Measurements from ENCODE around the gene NMT1.

The NMT1 gene

GRCh38 chr17:45110676-45111611 is 49.8 kb downstream of the NMT1 start:
- Histone ChIP-seq H3K79me2 (ENCODE audit: control insufficient read depth, low read length) (no peaks in the 10 kb centered on the region), H3K27me3 (ENCODE audit: control insufficient read depth, low read length) (no peaks in the 10 kb centered on the region), H3K9me2 (replicated peaks; ENCODE audit: control insufficient read depth, low read length) (no peaks in the 10 kb centered on the region), H3K4me2 (ENCODE audit: low read length) (no peak overlapping the region), H3K4me3 (ENCODE audit: low read length) (no peak overlapping the region), H3F3A (ENCODE audit: control insufficient read depth, insufficient read depth) (no peaks in the 10 kb centered on the region), H4K20me1 (ENCODE audit: control insufficient read depth, insufficient read depth, low read depth, low read length) (no peaks in the 10 kb centered on the region), H3K9me3 (ENCODE audit: control insufficient read depth, insufficient read depth, low read length) (no peaks in the 10 kb centered on the region), H3K27ac (ENCODE audit: low read depth, low read length) (no peak overlapping the region), H3K4me1 (ENCODE audit: control insufficient read depth, low read length) (peaks cover 15% of the 10 kb centered on the region), H3K36me3 (ENCODE audit: control insufficient read depth, low read length) (peaks cover 21% of the 10 kb centered on the region)
- no peak for TF ChIP-seq CTCF (IDR thresholded peaks at IDR 0.05; ENCODE audit: low read depth, low read length, poor library complexity, severe bottlenecking)
- no peak for TF ChIP-seq EZH2phosphoT487 (IDR thresholded peaks at IDR 0.05; ENCODE audit: borderline replicate concordance, low read length)

- no peak for TF ChIP-seq EZH2phosphoT487 (IDR thresholded peaks at IDR 0.05; ENCODE audit: borderline replicate concordance, low read length)
- TF ChIP-seq CTCF (IDR thresholded peaks at IDR 0.05; ENCODE audit: low read depth, low read length, poor library complexity, severe bottlenecking): no peak
- no peaks in the 10 kb centered on the region for H4K20me1 ChIP-seq (ENCODE audit: control insufficient read depth, insufficient read depth, low read depth, low read length)
- peaks cover 12% of the 10 kb centered on the region for H3K36me3 ChIP-seq (ENCODE audit: control insufficient read depth, low read length)
Measured at GRCh38 chr17:45111850-45112249, 50.7 kb downstream of the NMT1 start.

DNA sequence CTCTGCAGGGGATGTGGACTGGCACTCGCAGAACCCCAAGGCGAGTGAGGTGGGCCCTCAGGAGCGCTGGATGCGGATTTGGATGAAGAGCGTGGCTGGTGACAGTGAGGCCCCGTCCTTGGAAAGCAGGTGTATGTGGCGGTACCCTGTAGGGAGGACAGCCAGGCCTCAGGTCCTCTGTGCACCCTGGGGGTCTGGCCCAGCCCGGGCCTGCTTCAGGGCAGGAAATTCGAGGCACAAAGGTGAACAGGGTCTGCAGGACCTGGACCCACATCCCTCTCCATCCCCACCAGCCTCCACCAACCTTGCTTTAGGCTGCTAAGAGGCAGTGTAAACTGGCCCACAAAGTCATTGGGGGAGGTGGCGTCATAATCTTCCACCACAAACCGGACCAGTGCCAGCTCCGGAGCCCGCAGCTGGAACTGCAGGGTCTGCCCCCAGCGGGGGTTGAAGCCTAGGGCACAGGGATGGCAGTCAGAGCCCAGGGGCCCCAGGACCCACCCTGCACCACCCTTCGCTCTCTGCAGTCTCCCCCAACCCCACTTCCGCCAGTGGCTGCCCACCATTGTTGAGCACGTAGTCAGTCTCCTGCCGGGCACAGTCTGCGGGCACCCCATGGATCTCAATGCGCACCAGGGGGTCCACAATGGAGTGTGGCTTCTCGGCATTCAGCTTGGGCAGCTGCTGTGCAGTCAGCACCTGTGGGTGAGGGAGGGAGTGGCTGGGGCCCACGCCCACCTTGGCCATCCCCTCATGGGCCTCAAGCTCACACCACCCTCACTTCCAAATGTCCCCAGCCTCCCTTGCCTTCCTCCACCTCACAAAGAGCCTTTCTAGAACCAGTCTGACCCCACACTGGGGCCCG is 51.7 kb downstream of the NMT1 start:
- Histone ChIP-seq H3F3A (ENCODE audit: control insufficient read depth, insufficient read depth) (no peaks in the 10 kb centered on the region), H3K9me3 (ENCODE audit: control insufficient read depth, insufficient read depth, low read length) (no peaks in the 10 kb centered on the region), H4K20me1 (ENCODE audit: control insufficient read depth, insufficient read depth, low read depth, low read length) (no peaks in the 10 kb centered on the region), H3K36me3 (ENCODE audit: control insufficient read depth, low read length) (peaks cover 3% of the 10 kb centered on the region; the same call in 1 of the 2 replicates), H3K4me2 (ENCODE audit: low read length) (no peak overlapping the region), H3K27ac (ENCODE audit: low read depth, low read length) (no peak overlapping the region), H3K79me2 (ENCODE audit: control insufficient read depth, low read length) (no peaks in the 10 kb centered on the region), H3K27me3 (ENCODE audit: control insufficient read depth, low read length) (no peaks in the 10 kb centered on the region), H3K4me1 (ENCODE audit: control insufficient read depth, low read length) (peaks cover 15% of the 10 kb centered on the region), H3K4me3 (ENCODE audit: low read length) (no peak overlapping the region), H3K9me2 (replicated peaks; ENCODE audit: control insufficient read depth, low read length) (no peaks in the 10 kb centered on the region)
- TF ChIP-seq CTCF (IDR thresholded peaks at IDR 0.05; ENCODE audit: low read depth, low read length, poor library complexity, severe bottlenecking): no peak
- no peak for TF ChIP-seq EZH2phosphoT487 (IDR thresholded peaks at IDR 0.05; ENCODE audit: borderline replicate concordance, low read length)

More at GRCh38 chr17:45111850-45112249, 50.7 kb downstream of the NMT1 start:
- no peak overlapping the region for H3K27ac ChIP-seq (ENCODE audit: low read depth, low read length)
- no peak overlapping the region for H3K4me2 ChIP-seq (ENCODE audit: low read length)
- H3K4me3 ChIP-seq (ENCODE audit: low read length): no peak overlapping the region
- H3K4me1 ChIP-seq (ENCODE audit: control insufficient read depth, low read length): peaks cover 15% of the 10 kb centered on the region
- H3K9me3 ChIP-seq (ENCODE audit: control insufficient read depth, insufficient read depth, low read length): no peaks in the 10 kb centered on the region
- no peaks in the 10 kb centered on the region for H3K27me3 ChIP-seq (ENCODE audit: control insufficient read depth, low read length)
- H3F3A ChIP-seq (ENCODE audit: control insufficient read depth, insufficient read depth): no peaks in the 10 kb centered on the region
- H3K9me2 ChIP-seq (replicated peaks; ENCODE audit: control insufficient read depth, low read length): no peaks in the 10 kb centered on the region
- H3K79me2 ChIP-seq (ENCODE audit: control insufficient read depth, low read length): no peaks in the 10 kb centered on the region

Measured in DOHH2 (cell line).